Neuronal stem cell (in vitro differentiated cells): ENCODE results near the gene TMCO5A.
A peak's percentile ranks its signal among the peaks of the same experiment; 100 is the strongest.

Experiments
- DNase-seq: peaks from one replicate; pipeline ENCODE4 v3.0.0-alpha.2; 2013; ENCODE audit warnings: low spot score
- H2AFZ ChIP-seq: one replicate; pipeline ENCODE4 v1.6.1; 2013; ENCODE audit warnings: mild to moderate bottlenecking, low read length, inconsistent platforms
- H2AK5ac ChIP-seq: 2 replicates; pipeline ENCODE4 v1.6.1; 2013; ENCODE audit warnings: low read depth, mild to moderate bottlenecking, inconsistent platforms, low read length, moderate library complexity, mixed read lengths
- H2BK120ac ChIP-seq: 2 replicates; pipeline ENCODE4 v1.6.1; 2013; ENCODE audit warnings: low read depth, mild to moderate bottlenecking, inconsistent platforms, low read length, moderate library complexity, mixed read lengths
- H2BK12ac ChIP-seq: one replicate; pipeline ENCODE4 v1.6.1; 2013; ENCODE audit warnings: low read length, inconsistent platforms
- H2BK15ac ChIP-seq: 2 replicates; pipeline ENCODE4 v1.6.1; 2013; ENCODE audit warnings: mild to moderate bottlenecking, low read length, inconsistent platforms, mixed read lengths
- H2BK5ac ChIP-seq: one replicate; pipeline ENCODE4 v1.6.1; 2013; ENCODE audit warnings: inconsistent platforms, mild to moderate bottlenecking, low read length, moderate library complexity
- H3K14ac ChIP-seq: one replicate; pipeline ENCODE4 v1.6.1; 2013; ENCODE audit warnings: low read length, inconsistent platforms
- H3K18ac ChIP-seq: 2 replicates; pipeline ENCODE4 v1.6.1; 2013; ENCODE audit warnings: low read length, inconsistent platforms
- H3K23ac ChIP-seq: 2 replicates; pipeline ENCODE4 v1.6.1; 2013; ENCODE audit warnings: low read depth, mild to moderate bottlenecking, mixed read lengths, low read length, inconsistent platforms; ENCODE audit not compliant: poor library complexity
- H3K27ac ChIP-seq: replicated peaks from 3 replicates; pipeline ENCODE4 v1.5.1; 2013; ENCODE audit warnings: low read length, inconsistent platforms
- H3K27me3 ChIP-seq, 3 experiments: 2 replicates each; pipeline ENCODE4 v1.6.1; 2013; ENCODE audit warnings: low read length in 3 of 3, mild to moderate bottlenecking in 2 of 3, inconsistent platforms in 1 of 3, low read depth in 1 of 3, mixed read lengths in 1 of 3, moderate library complexity in 1 of 3; ENCODE audit not compliant: control insufficient read depth in 3 of 3, insufficient read depth in 3 of 3
- H3K36me3 ChIP-seq, 2 donors: replicated peaks in 1 of 2; 2 replicates each; pipeline ENCODE4 v1.6.1; 2013; ENCODE audit warnings: low read length in 2 of 2; ENCODE audit not compliant: control insufficient read depth in 2 of 2, insufficient read depth in 2 of 2
- H3K4ac ChIP-seq: 2 replicates; pipeline ENCODE4 v1.6.1; 2013; ENCODE audit warnings: inconsistent platforms, mild to moderate bottlenecking, low read length, moderate library complexity
- H3K4me1 ChIP-seq, 2 donors: 1 replicate in 1 of 2; 2 replicates in 1 of 2; pipeline ENCODE4 v1.6.1; 2013; ENCODE audit warnings: low read length in 2 of 2, low read depth in 1 of 2; ENCODE audit not compliant: control insufficient read depth in 2 of 2, insufficient read depth in 1 of 2
- H3K4me2 ChIP-seq: one replicate; pipeline ENCODE4 v1.6.1; 2013; ENCODE audit warnings: mild to moderate bottlenecking, low read length, inconsistent platforms; ENCODE audit not compliant: insufficient read depth, poor library complexity, severe bottlenecking
- H3K4me3 ChIP-seq, 2 donors: 2 replicates each; pipeline ENCODE4 v1.5.1; 2013; ENCODE audit warnings: low read length in 2 of 2, mild to moderate bottlenecking in 2 of 2, inconsistent platforms in 1 of 2, moderate library complexity in 1 of 2
- H3K79me1 ChIP-seq: one replicate; pipeline ENCODE4 v1.6.1; 2013; ENCODE audit warnings: low read depth, mild to moderate bottlenecking, inconsistent platforms, low read length, moderate library complexity
- H3K9ac ChIP-seq: one replicate; pipeline ENCODE4 v1.6.1; 2013; ENCODE audit warnings: mild to moderate bottlenecking, low read depth, low read length, inconsistent platforms; ENCODE audit not compliant: poor library complexity
- H3K9me3 ChIP-seq, 2 donors: replicated peaks in 1 of 2; 2 replicates each; pipeline versions ENCODE3 to v1.6.1; 2013; ENCODE audit warnings: low read length in 2 of 2, mild to moderate bottlenecking in 2 of 2, inconsistent platforms in 1 of 2, low read depth in 1 of 2, mixed read lengths in 1 of 2, moderate library complexity in 1 of 2; ENCODE audit not compliant: control insufficient read depth in 2 of 2, insufficient read depth in 1 of 2
- H4K8ac ChIP-seq: one replicate; pipeline ENCODE4 v1.6.1; 2013; ENCODE audit warnings: low read depth, mild to moderate bottlenecking, inconsistent platforms, low read length, moderate library complexity
- H4K91ac ChIP-seq: one replicate; pipeline ENCODE4 v1.6.1; 2013; ENCODE audit warnings: low read length, low read depth, mild to moderate bottlenecking, inconsistent platforms; ENCODE audit not compliant: poor library complexity
- WGBS, 2 donors: extraction: QIAGEN DNeasy Blood & Tissue Kit; methylation state at CpG; one replicate each; pipeline ENCODE4 v1.1.7; 2013; ENCODE audit warnings: missing lambda C conversion rate in 2 of 2, mixed read lengths in 1 of 2; ENCODE audit not compliant: insufficient read length in 2 of 2, insufficient replicate concordance in 1 of 2; ENCODE audit errors: extremely low coverage in 2 of 2; 5-methylcytosine and 5-hydroxymethylcytosine counted together

The TMCO5A gene

GRCh38 chr15:37903919-37904625 lies 30.4 kb upstream of the TMCO5A start:
- H2BK120ac ChIP-seq: no peak overlapping the region
- peaks cover 4 to 8% of the 10 kb centered on the region in 2 donors for H3K4me1 ChIP-seq
- DNase-seq: no peak
- H3K9ac ChIP-seq: no peak overlapping the region
- no peaks in the 10 kb centered on the region for H3K27me3 ChIP-seq
- H3K4ac ChIP-seq: no peak overlapping the region
- no peak overlapping the region for H2AK5ac ChIP-seq
- no peaks in the 10 kb centered on the region for H3K9me3 ChIP-seq
- no peak overlapping the region for H3K23ac ChIP-seq
- no peak overlapping the region for H3K4me2 ChIP-seq
- H3K4me3 ChIP-seq: no peak overlapping the region
- no peaks in the 10 kb centered on the region for H3K79me1 ChIP-seq
- no CpG with 5 or more reads among the region's 11 CpGs for WGBS, 2 donors
- H3K18ac ChIP-seq: no peak overlapping the region
- H2AFZ ChIP-seq: no peak overlapping the region
- H2BK15ac ChIP-seq: no peak overlapping the region
- H3K27ac ChIP-seq: no peak overlapping the region
- no peak overlapping the region for H2BK12ac ChIP-seq
- no peak overlapping the region for H3K14ac ChIP-seq
- no peak overlapping the region for H4K8ac ChIP-seq
- no peaks in the 10 kb centered on the region for H3K36me3 ChIP-seq
- H2BK5ac ChIP-seq: no peak overlapping the region
- H4K91ac ChIP-seq: no peak overlapping the region

- WGBS, 2 donors: no CpG with 5 or more reads among the region's 1 CpG
- Histone ChIP-seq H3K27ac (no peak overlapping the region), H3K18ac (no peak overlapping the region)
Measured at GRCh38 chr15:37907136-37907535, 27.3 kb upstream of the TMCO5A start.

GRCh38 chr15:37921527-37922385 lies 12.7 kb upstream of the TMCO5A start:
- no peak overlapping the region for H2BK15ac ChIP-seq
- no CpG with 5 or more reads among the region's 6 CpGs for WGBS, 2 donors
- H2AFZ ChIP-seq: peak overlapping the region; percentile 2
- H2BK120ac ChIP-seq: no peak overlapping the region
- no peak overlapping the region for H2BK5ac ChIP-seq
- H3K27ac ChIP-seq: no peak overlapping the region
- H4K91ac ChIP-seq: no peak overlapping the region
- H3K4me1 ChIP-seq: peaks cover 0 to 4% of the 10 kb centered on the region in 2 donors
- H2BK12ac ChIP-seq: no peak overlapping the region
- no peaks in the 10 kb centered on the region for H3K27me3 ChIP-seq
- H3K9ac ChIP-seq: no peak overlapping the region
- H3K36me3 ChIP-seq: no peaks in the 10 kb centered on the region
- no peak overlapping the region for H2AK5ac ChIP-seq
- H3K14ac ChIP-seq: no peak overlapping the region
- H4K8ac ChIP-seq: no peak overlapping the region
- H3K4ac ChIP-seq: no peak overlapping the region
- H3K18ac ChIP-seq: peak overlapping the region; percentile 80
- no peak for DNase-seq
- no peak overlapping the region for H3K4me2 ChIP-seq
- H3K79me1 ChIP-seq: no peaks in the 10 kb centered on the region
- no peaks in the 10 kb centered on the region for H3K9me3 ChIP-seq
- no peak overlapping the region for H3K4me3 ChIP-seq
- no peak overlapping the region for H3K23ac ChIP-seq

More at GRCh38 chr15:37907136-37907535, 27.3 kb upstream of the TMCO5A start:
- H2BK12ac ChIP-seq: no peak overlapping the region
- no peaks in the 10 kb centered on the region for H3K4me1 ChIP-seq
- H3K27me3 ChIP-seq: no peaks in the 10 kb centered on the region
- H3K9me3 ChIP-seq: no peaks in the 10 kb centered on the region
- no peak overlapping the region for H4K91ac ChIP-seq
- no peak overlapping the region for H3K4ac ChIP-seq
- H2BK15ac ChIP-seq: no peak overlapping the region
- H3K79me1 ChIP-seq: no peaks in the 10 kb centered on the region
- DNase-seq: no peak
- no peak overlapping the region for H3K4me2 ChIP-seq
- H3K9ac ChIP-seq: no peak overlapping the region
- H3K4me3 ChIP-seq: no peak overlapping the region
- no peaks in the 10 kb centered on the region for H3K36me3 ChIP-seq
- H3K14ac ChIP-seq: no peak overlapping the region
- no peak overlapping the region for H2AFZ ChIP-seq
- H3K23ac ChIP-seq: no peak overlapping the region
- H2BK5ac ChIP-seq: no peak overlapping the region
- H2BK120ac ChIP-seq: no peak overlapping the region
- H2AK5ac ChIP-seq: no peak overlapping the region
- no peak overlapping the region for H4K8ac ChIP-seq

GRCh38 chr15:37926136-37926535 lies 8.3 kb upstream of the TMCO5A start:
- Histone ChIP-seq H3K79me1 (no peaks in the 10 kb centered on the region), H3K36me3 (no peaks in the 10 kb centered on the region), H3K4me2 (no peak overlapping the region), H4K8ac (no peak overlapping the region), H3K4ac (no peak overlapping the region), H3K4me3 (no peak overlapping the region), H3K23ac (no peak overlapping the region), H3K9me3 (no peaks in the 10 kb centered on the region), H3K9ac (no peak overlapping the region), H2BK5ac (no peak overlapping the region), H3K18ac (no peak overlapping the region), H3K14ac (no peak overlapping the region), H3K27ac (no peak overlapping the region), H2BK15ac (no peak overlapping the region), H2AK5ac (no peak overlapping the region), H2AFZ (no peak overlapping the region), H3K4me1 (peaks cover 5 to 7% of the 10 kb centered on the region in 2 donors), H2BK120ac (no peak overlapping the region), H2BK12ac (no peak overlapping the region), H3K27me3 (no peaks in the 10 kb centered on the region), H4K91ac (no peak overlapping the region)
- DNase-seq: no peak
- WGBS, 2 donors: no CpG with 5 or more reads among the region's 3 CpGs
